HepG2 (cell line): ENCODE measurements around the gene ST6GALNAC2.

Source experiments
- CAMTA2 ChIP-seq: sonication (generic); formaldehyde crosslinking; IDR thresholded peaks from 2 replicates; pipeline ENCODE4 v1.4.0; 2020; ENCODE audit warnings: mild to moderate bottlenecking, missing genetic modification reagents, borderline replicate concordance
- FOXK1 ChIP-seq: sonication (generic); formaldehyde crosslinking; IDR thresholded peaks from 2 replicates; pipeline ENCODE4 v1.4.0; 2020; ENCODE audit warnings: low read depth, missing genetic modification reagents, borderline replicate concordance
- HMG20A ChIP-seq: IDR thresholded peaks from 2 replicates; pipeline ENCODE4 v1.6.1; 2016; ENCODE audit warnings: borderline replicate concordance
- SRSF9 ChIP-seq: fragments of 200-400 bp; formaldehyde crosslinking; IDR thresholded peaks from 2 replicates; pipeline ENCODE4 v1.6.1; 2018; ENCODE audit warnings: borderline replicate concordance, mild to moderate bottlenecking, low read depth, low read length; ENCODE audit not compliant: insufficient read depth, poor library complexity, severe bottlenecking
- ZNF224 ChIP-seq: sonication (generic); formaldehyde crosslinking; IDR thresholded peaks from 2 replicates; pipeline ENCODE4 v1.5.0; 2020; ENCODE audit warnings: mild to moderate bottlenecking, missing genetic modification reagents
- ZNF574 ChIP-seq: sonication (generic); formaldehyde crosslinking; IDR thresholded peaks from 2 replicates; pipeline ENCODE4 v1.4.0; 2020; ENCODE audit warnings: missing genetic modification reagents

- TF ChIP-seq HMG20A (CRISPR knock-in tag), result no peak
- no peak for TF ChIP-seq ZNF574
- no peak for TF ChIP-seq ZNF224 (CRISPR knock-in tag)
- TF ChIP-seq SRSF9, result no peak
- TF ChIP-seq FOXK1 (CRISPR knock-in tag), result no peak
- TF ChIP-seq CAMTA2 (CRISPR knock-in tag), result no peak
Measured at GRCh38 chr17:76519048-76519966, 66.4 kb downstream of the ST6GALNAC2 start.
